ENCODE data around the gene SAFB. TPM values are rescaled to one million over a fixed set of nuclear protein-coding genes. Genes with fewer than 3 reads are reported as not detected.

Gene SAFB
- polyA plus RNA-seq, 1 of the 3 experiments (the other 2 are of a cell fraction): 90.0 TPM

DNA sequence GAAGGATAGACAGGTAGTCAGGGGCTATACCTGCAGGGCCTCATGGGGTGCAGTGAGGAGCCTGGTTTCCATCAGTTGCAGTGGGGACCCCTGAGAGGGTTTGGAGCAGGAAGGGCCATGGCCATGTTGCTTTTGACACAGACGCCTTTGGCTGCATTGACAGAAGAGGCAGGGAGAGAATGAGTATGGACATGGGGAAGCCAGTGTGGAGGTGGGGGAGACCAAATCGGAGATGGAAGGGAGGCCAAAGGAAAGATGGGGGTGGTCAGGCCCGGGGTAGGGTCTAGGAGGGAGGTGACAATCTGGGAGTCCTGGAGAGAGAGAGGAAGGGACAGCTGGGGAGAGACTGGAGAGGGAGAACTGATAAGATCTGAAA, 59.2 kb downstream of the SAFB start:
- 89% methylated on average over 3 of the region's 3 CpGs for WGBS (ENCODE audit: low lambda C conversion rate)
- Histone ChIP-seq H4K20me1 (ENCODE audit: insufficient read depth) (no peaks in the 10 kb centered on the region), H3K9me2 (no peaks in the 10 kb centered on the region), H3K4me3 (ENCODE audit: low read depth in 2 of 2, low read length in 1 of 2) (peak overlapping the region; percentile 81 to 85; a peak in 3 of 4 replicates), H3K4me2 (peak overlapping the region; percentile 98), H2AFZ (ENCODE audit: low read depth) (no peak overlapping the region), H3K36me3 (replicated peaks in 1 of 2; ENCODE audit: control insufficient read depth in 1 of 2, insufficient read depth in 2 of 2, low read length in 1 of 2) (no peaks in the 10 kb centered on the region), H3K9ac (no peak overlapping the region), H3K4me1 (ENCODE audit: control insufficient read depth in 1 of 2, insufficient read depth in 2 of 2, low read depth in 1 of 2, low read length in 1 of 2) (peaks cover 4 to 22% of the 10 kb centered on the region in 2 experiments; a peak in 1 of 4 replicates), H3K27ac (ENCODE audit: low read depth in 2 of 2, low read length in 1 of 2) (no peak overlapping the region), H3F3A (replicated peaks; ENCODE audit: insufficient read depth) (peaks cover 11% of the 10 kb centered on the region), H3K79me2 (ENCODE audit: insufficient read depth) (peaks cover 17% of the 10 kb centered on the region), H3K27me3 (ENCODE audit: insufficient read depth) (no peaks in the 10 kb centered on the region), H3K9me3 (no peaks in the 10 kb centered on the region)
- no peak for DNase-seq
- ChIA-PET POLR2A (interaction anchor here (0.6 to 1.0 kb wide), 2 partner anchors 8 to 9 kb away, joined by 3 read pairs; partner anchors contain the start of gene RPL36), CTCF (interaction anchor here (1.2 to 1.6 kb wide), 2 partner anchors 8 to 9 kb away, joined by 3 to 5 read pairs; partner anchors contain the start of gene RPL36)
- TF ChIP-seq ZBTB33 (IDR thresholded peaks at IDR 0.05; ENCODE audit: borderline replicate concordance, low read depth) (no peak), POLR2AphosphoS5 (IDR thresholded peaks at IDR 0.05; ENCODE audit: low read depth, low read length) (no peak), NFIC (IDR thresholded peaks at IDR 0.05; ENCODE audit: borderline replicate concordance) (no peak), ELF1 (IDR thresholded peaks at IDR 0.05) (no peak), GATA2 (CRISPR knock-in tag; IDR thresholded peaks at IDR 0.05) (no peak), NRF1 (IDR thresholded peaks at IDR 0.05; ENCODE audit: low read depth, low read length) (no peak), RCOR1 (IDR thresholded peaks at IDR 0.05; ENCODE audit: low read length) (no peak)

GRCh38 chr19:5683177-5683886, 60.4 kb downstream of the SAFB start:
- WGBS (ENCODE audit: low lambda C conversion rate): 99% methylated on average over 10 of the region's 10 CpGs
- H3K4me2 ChIP-seq: no peak overlapping the region
- no peaks in the 10 kb centered on the region for H3K9me2 ChIP-seq
- H3K4me3 ChIP-seq (ENCODE audit: low read depth in 2 of 2, low read length in 1 of 2): no peak overlapping the region
- no peak for DNase-seq
- no peak overlapping the region for H3K9ac ChIP-seq
- no peaks in the 10 kb centered on the region for H3K27me3 ChIP-seq (ENCODE audit: insufficient read depth)
- H2AFZ ChIP-seq (ENCODE audit: low read depth): no peak overlapping the region
- H3K4me1 ChIP-seq (ENCODE audit: control insufficient read depth in 1 of 2, insufficient read depth in 2 of 2, low read depth in 1 of 2, low read length in 1 of 2): peaks cover 4 to 22% of the 10 kb centered on the region in 2 experiments; a peak in 1 of 4 replicates
- no peaks in the 10 kb centered on the region for H3K9me3 ChIP-seq
- CTCF ChIA-PET: interaction anchor here (1.2 kb wide), 1 partner anchor 8 kb away, joined by 3 read pairs; no protein-coding TSS in a partner anchor
- H3K36me3 ChIP-seq (replicated peaks in 1 of 2; ENCODE audit: control insufficient read depth in 1 of 2, insufficient read depth in 2 of 2, low read length in 1 of 2): no peaks in the 10 kb centered on the region
- no peak overlapping the region for H3K27ac ChIP-seq (ENCODE audit: low read depth in 2 of 2, low read length in 1 of 2)
- no peaks in the 10 kb centered on the region for H4K20me1 ChIP-seq (ENCODE audit: insufficient read depth)
- H3K79me2 ChIP-seq (ENCODE audit: insufficient read depth): peaks cover 17% of the 10 kb centered on the region
- POLR2A ChIA-PET: no interaction called here
- H3F3A ChIP-seq (replicated peaks; ENCODE audit: insufficient read depth): peaks cover 11% of the 10 kb centered on the region
- TF ChIP-seq YY1 (IDR thresholded peaks at IDR 0.05; ENCODE audit: low read depth) (no peak), SMC3 (IDR thresholded peaks at IDR 0.05; ENCODE audit: low read depth, low read length) (no peak), TAF1 (IDR thresholded peaks at IDR 0.05; ENCODE audit: borderline replicate concordance, low read depth, low read length) (no peak), RFX5 (IDR thresholded peaks at IDR 0.05; ENCODE audit: low read length) (no peak), FOXM1 (IDR thresholded peaks at IDR 0.05; ENCODE audit: low read depth) (no peak), TCF12 (IDR thresholded peaks at IDR 0.05) (no peak)
